ENCODE data around the gene CEACAM1. TPM values are rescaled to one million over a fixed set of nuclear protein-coding genes. Genes with fewer than 3 reads are reported as not detected.

Gene CEACAM1
- total and polyA plus RNA-seq, 2 of the 13 experiments (the other 11 are each of a cell fraction or from before 2014, with no cell fraction given), result 13.5 to 332 TPM

GRCh38 chr19:42497492-42498168 is 30.7 kb downstream of the CEACAM1 start (continued):
- TF ChIP-seq AFF4 (CRISPR knock-in tag; IDR thresholded peaks at IDR 0.05), result peak; percentile 29; the same call in 1 of the 2 replicates
- TF ChIP-seq ZNF564 (CRISPR knock-in tag; IDR thresholded peaks at IDR 0.05), result no peak
- TF ChIP-seq ZNF660 (CRISPR knock-in tag; IDR thresholded peaks at IDR 0.05; ENCODE audit: borderline replicate concordance, low read depth), result no peak
- TF ChIP-seq SYNCRIP (IDR thresholded peaks at IDR 0.05; ENCODE audit: insufficient read depth, low read depth, low read length), result no peak
- TF ChIP-seq BATF2 (CRISPR knock-in tag; IDR thresholded peaks at IDR 0.05), result no peak
- TF ChIP-seq ZBTB46 (CRISPR knock-in tag; IDR thresholded peaks at IDR 0.05; ENCODE audit: borderline replicate concordance), result no peak
- TF ChIP-seq ZBTB3 (CRISPR knock-in tag; IDR thresholded peaks at IDR 0.05; ENCODE audit: borderline replicate concordance, low read depth), result no peak
- TF ChIP-seq ZNF883 (CRISPR knock-in tag; IDR thresholded peaks at IDR 0.05; ENCODE audit: not compliant biosample characterization), result no peak
- TF ChIP-seq ZNF770 (CRISPR knock-in tag; IDR thresholded peaks at IDR 0.05), result 0 out of 2 replicates have a peak, but pooled peaks have one; percentile 8
- TF ChIP-seq ZC3H13 (CRISPR knock-in tag; IDR thresholded peaks at IDR 0.05), result no peak
- no peak for TF ChIP-seq SAFB2 (CRISPR knock-in tag; IDR thresholded peaks at IDR 0.05; ENCODE audit: borderline replicate concordance, low read depth)
- TF ChIP-seq TMF1 (CRISPR knock-in tag; IDR thresholded peaks at IDR 0.05; ENCODE audit: low read depth), result no peak
- TF ChIP-seq ZNF343 (CRISPR knock-in tag; IDR thresholded peaks at IDR 0.05), result no peak
- TF ChIP-seq FOXO1 (CRISPR knock-in tag; IDR thresholded peaks at IDR 0.05), result peak; percentile 74; the same call in 1 of the 2 replicates
- TF ChIP-seq CENPX (CRISPR knock-in tag; IDR thresholded peaks at IDR 0.05), result no peak
- TF ChIP-seq KDM3A (CRISPR knock-in tag; IDR thresholded peaks at IDR 0.05; ENCODE audit: low read depth), result peak; percentile 65; the same call in 1 of the 2 replicates
- TF ChIP-seq ZNF256 (CRISPR knock-in tag; conservative IDR thresholded peaks at IDR 0.05), result no peak
- TF ChIP-seq ZNF367 (CRISPR knock-in tag; IDR thresholded peaks at IDR 0.05; ENCODE audit: borderline replicate concordance), result no peak

All from HepG2 (cell line).